ENCODE results near the gene TPRG1L.

The TPRG1L gene

GRCh38 chr1:3651930-3652547, 27.2 kb downstream of the TPRG1L start, which contains the start of gene TP73:
TSS of gene TP73 (plus strand) at chr1:3652516. CDS start at chr1:3682366, 29,850 bp downstream.
- H3K4me3 ChIP-seq (IDR thresholded peaks at IDR 0.05; ENCODE audit: insufficient read depth, low read depth, low read length): no peak within 1 kb of the TSS
- peaks cover 10% of the 10 kb centered on the region for H3K4me1 ChIP-seq (ENCODE audit: low read depth, poor library complexity, severe bottlenecking)
- peaks cover 53% of the 10 kb centered on the region for H3K27me3 ChIP-seq (ENCODE audit: insufficient read depth, low read depth)
- no peak within 1 kb of the TSS for H2AFZ ChIP-seq (ENCODE audit: low read depth)
- no peaks in the 10 kb centered on the region for H4K20me1 ChIP-seq (ENCODE audit: insufficient read depth)
- no peaks in the 10 kb centered on the region for H3K36me3 ChIP-seq (ENCODE audit: insufficient read depth)
- no peaks in the 10 kb centered on the region for H3K79me2 ChIP-seq (ENCODE audit: insufficient read depth, low read depth)
- H3K9ac ChIP-seq: no peak within 1 kb of the TSS
- H3K4me2 ChIP-seq: no peak within 1 kb of the TSS
- TF ChIP-seq CTCF (conservative IDR thresholded peaks at IDR 0.05; ENCODE audit: low read depth, low read length): no peak
- no peak within 1 kb of the TSS for H3K27ac ChIP-seq

GRCh38 chr1:3652548-3653285, 27.9 kb downstream of the TPRG1L start:
- H3K79me2 ChIP-seq (ENCODE audit: insufficient read depth, low read depth): no peaks in the 10 kb centered on the region
- H3K27ac ChIP-seq: no peak overlapping the region
- H3K4me1 ChIP-seq (ENCODE audit: low read depth, poor library complexity, severe bottlenecking): peaks cover 10% of the 10 kb centered on the region
- no peak overlapping the region for H3K4me3 ChIP-seq (IDR thresholded peaks at IDR 0.05; ENCODE audit: insufficient read depth, low read depth, low read length)
- no peak for TF ChIP-seq CTCF (conservative IDR thresholded peaks at IDR 0.05; ENCODE audit: low read depth, low read length)
- H2AFZ ChIP-seq (ENCODE audit: low read depth): no peak overlapping the region
- peaks cover 60% of the 10 kb centered on the region for H3K27me3 ChIP-seq (ENCODE audit: insufficient read depth, low read depth)
- H3K36me3 ChIP-seq (ENCODE audit: insufficient read depth): no peaks in the 10 kb centered on the region
- H4K20me1 ChIP-seq (ENCODE audit: insufficient read depth): no peaks in the 10 kb centered on the region
- no peak overlapping the region for H3K9ac ChIP-seq
- no peak overlapping the region for H3K4me2 ChIP-seq

GRCh38 chr1:3653286-3653618, 28.4 kb downstream of the TPRG1L start:
- Histone ChIP-seq H3K4me2 (no peak overlapping the region), H3K79me2 (ENCODE audit: insufficient read depth, low read depth) (no peaks in the 10 kb centered on the region)
- no peak for TF ChIP-seq CTCF (conservative IDR thresholded peaks at IDR 0.05; ENCODE audit: low read depth, low read length)

GRCh38 chr1:3654549-3655281, 29.9 kb downstream of the TPRG1L start:
- H3K79me2 ChIP-seq (ENCODE audit: insufficient read depth, low read depth): no peaks in the 10 kb centered on the region

More at GRCh38 chr1:3653286-3653618, 28.4 kb downstream of the TPRG1L start:
- Histone ChIP-seq H4K20me1 (ENCODE audit: insufficient read depth) (no peaks in the 10 kb centered on the region), H3K36me3 (ENCODE audit: insufficient read depth) (no peaks in the 10 kb centered on the region), H3K27ac (no peak overlapping the region), H3K4me3 (IDR thresholded peaks at IDR 0.05; ENCODE audit: insufficient read depth, low read depth, low read length) (no peak overlapping the region), H3K4me1 (ENCODE audit: low read depth, poor library complexity, severe bottlenecking) (peaks cover 10% of the 10 kb centered on the region), H3K27me3 (ENCODE audit: insufficient read depth, low read depth) (peaks cover 65% of the 10 kb centered on the region), H2AFZ (ENCODE audit: low read depth) (no peak overlapping the region), H3K9ac (no peak overlapping the region)

More at GRCh38 chr1:3654549-3655281, 29.9 kb downstream of the TPRG1L start:
- Histone ChIP-seq H3K9ac (no peak overlapping the region), H3K36me3 (ENCODE audit: insufficient read depth) (no peaks in the 10 kb centered on the region), H3K4me1 (ENCODE audit: low read depth, poor library complexity, severe bottlenecking) (no peaks in the 10 kb centered on the region), H4K20me1 (ENCODE audit: insufficient read depth) (no peaks in the 10 kb centered on the region), H2AFZ (ENCODE audit: low read depth) (no peak overlapping the region), H3K27ac (no peak overlapping the region), H3K4me3 (IDR thresholded peaks at IDR 0.05; ENCODE audit: insufficient read depth, low read depth, low read length) (no peak overlapping the region), H3K4me2 (no peak overlapping the region), H3K27me3 (ENCODE audit: insufficient read depth, low read depth) (peaks cover 80% of the 10 kb centered on the region)
- no peak for TF ChIP-seq CTCF (conservative IDR thresholded peaks at IDR 0.05; ENCODE audit: low read depth, low read length)
